ENCODE results near the gene NKAIN4.

- TF ChIP-seq CTCF (optimal IDR thresholded peaks at IDR 0.05 in 1 of 3, IDR thresholded peaks at IDR 0.05 in 1 of 3, conservative IDR thresholded peaks at IDR 0.05 in 1 of 3; ENCODE audit: extremely low read depth in 1 of 3, insufficient read depth in 2 of 3, low read length in 3 of 3) (no peak), EZH2 (IDR thresholded peaks at IDR 0.05; ENCODE audit: low read length) (no peak)
Measured at GRCh38 chr20:63262836-63263235, 8.6 kb upstream of the NKAIN4 start.

All from keratinocyte (primary cell).